HEK293 (cell line): ENCODE data around the gene THUMPD3.

Experiments
- BCL11A ChIP-seq: fragments of 450-650 bp; formaldehyde crosslinking; IDR thresholded peaks from 2 replicates; pipeline ENCODE4 v1.5.1; 2016; ENCODE audit warnings: low read depth, missing biosample characterization, missing genetic modification characterization
- GFI1B ChIP-seq: fragments of 450-650 bp; formaldehyde crosslinking; IDR thresholded peaks from 2 replicates; pipeline ENCODE4 v1.5.1; 2016; ENCODE audit warnings: missing biosample characterization, missing genetic modification characterization
- HOXD13 ChIP-seq: sonication (generic); formaldehyde crosslinking; IDR thresholded peaks from 2 replicates; pipeline ENCODE4 v1.8.0; 2022; ENCODE audit warnings: missing genetic modification reagents, borderline replicate concordance
- KLF16 ChIP-seq: fragments of 450-650 bp; formaldehyde crosslinking; IDR thresholded peaks from 2 replicates; pipeline ENCODE4 v1.5.1; 2017; ENCODE audit warnings: missing biosample characterization, missing genetic modification characterization
- MZF1 ChIP-seq: fragments of 450-650 bp; formaldehyde crosslinking; IDR thresholded peaks from 2 replicates; pipeline ENCODE4 v1.5.1; 2017; ENCODE audit warnings: missing biosample characterization, missing genetic modification characterization, borderline replicate concordance
- ZBTB17 ChIP-seq: fragments of 450-650 bp; formaldehyde crosslinking; IDR thresholded peaks from 2 replicates; pipeline ENCODE4 v1.5.1; 2016; ENCODE audit warnings: missing biosample characterization, missing genetic modification characterization
- ZBTB21 ChIP-seq: fragments of 450-650 bp; formaldehyde crosslinking; IDR thresholded peaks from 2 replicates; pipeline ENCODE4 v1.5.1; 2017; ENCODE audit warnings: missing biosample characterization, missing genetic modification characterization
- ZBTB7A ChIP-seq: fragments of 450-650 bp; formaldehyde crosslinking; IDR thresholded peaks from 2 replicates; pipeline ENCODE4 v1.5.1; 2016; ENCODE audit warnings: low read depth, missing biosample characterization, missing genetic modification characterization
- ZNF10 ChIP-seq: fragments of 450-650 bp; formaldehyde crosslinking; IDR thresholded peaks from 2 replicates; pipeline ENCODE4 v1.5.1; 2017; ENCODE audit warnings: missing biosample characterization, missing genetic modification characterization
- ZNF112 ChIP-seq: fragments of 450-650 bp; formaldehyde crosslinking; IDR thresholded peaks from 2 replicates; pipeline ENCODE4 v1.5.0; 2017; ENCODE audit warnings: missing biosample characterization, missing genetic modification characterization
- ZNF157 ChIP-seq: fragments of 450-650 bp; formaldehyde crosslinking; IDR thresholded peaks from 2 replicates; pipeline ENCODE4 v1.5.1; 2016; ENCODE audit warnings: missing biosample characterization, missing genetic modification characterization
- ZNF16 ChIP-seq: fragments of 450-650 bp; formaldehyde crosslinking; IDR thresholded peaks from 2 replicates; pipeline ENCODE4 v1.5.1; 2016; ENCODE audit warnings: low read depth, missing biosample characterization, missing genetic modification characterization
- ZNF19 ChIP-seq: fragments of 450-650 bp; formaldehyde crosslinking; IDR thresholded peaks from 2 replicates; pipeline ENCODE4; 2016; ENCODE audit warnings: missing biosample characterization, missing genetic modification characterization, low read depth
- ZNF211 ChIP-seq: fragments of 450-650 bp; formaldehyde crosslinking; IDR thresholded peaks from 2 replicates; pipeline ENCODE4 v1.5.1; 2016; ENCODE audit warnings: low read depth, missing biosample characterization, missing genetic modification characterization
- ZNF404 ChIP-seq: fragments of 450-650 bp; formaldehyde crosslinking; IDR thresholded peaks from 2 replicates; pipeline ENCODE4 v1.5.1; 2017; ENCODE audit warnings: missing biosample characterization, missing genetic modification characterization
- ZNF747 ChIP-seq: fragments of 450-650 bp; formaldehyde crosslinking; IDR thresholded peaks from 2 replicates; pipeline ENCODE4 v1.5.1; 2016; ENCODE audit warnings: missing biosample characterization, missing genetic modification characterization
- ZNF830 ChIP-seq: fragments of 450-650 bp; IDR thresholded peaks from 2 replicates; pipeline ENCODE4 v1.5.0; 2018; ENCODE audit warnings: missing biosample characterization, missing genetic modification characterization, low read depth, mild to moderate bottlenecking, moderate library complexity
- TF ChIP-seq, protein P1 (sequence below): fragments of 450-650 bp; formaldehyde crosslinking; IDR thresholded peaks from 2 replicates; pipeline ENCODE4 v1.5.1; 2016; ENCODE audit warnings: missing biosample characterization, missing genetic modification characterization
- TF ChIP-seq, protein P2 (sequence below): fragments of 450-650 bp; formaldehyde crosslinking; IDR thresholded peaks from 2 replicates; pipeline ENCODE4 v1.5.1; 2016; ENCODE audit warnings: missing biosample characterization, missing genetic modification characterization
- TF ChIP-seq, protein P3 (sequence below): fragments of 450-650 bp; formaldehyde crosslinking; IDR thresholded peaks from 2 replicates; pipeline ENCODE4 v1.5.1; 2016; ENCODE audit warnings: missing biosample characterization, missing genetic modification characterization, low read depth
- TF ChIP-seq, protein P4 (sequence below): fragments of 450-650 bp; formaldehyde crosslinking; IDR thresholded peaks from 2 replicates; pipeline ENCODE4 v1.5.1; 2017; ENCODE audit warnings: missing biosample characterization, missing genetic modification characterization
- TF ChIP-seq, protein P5 (sequence below): fragments of 450-650 bp; formaldehyde crosslinking; IDR thresholded peaks from 2 replicates; pipeline ENCODE4; 2016; ENCODE audit warnings: missing biosample characterization, missing genetic modification characterization

The THUMPD3 gene

DNA sequence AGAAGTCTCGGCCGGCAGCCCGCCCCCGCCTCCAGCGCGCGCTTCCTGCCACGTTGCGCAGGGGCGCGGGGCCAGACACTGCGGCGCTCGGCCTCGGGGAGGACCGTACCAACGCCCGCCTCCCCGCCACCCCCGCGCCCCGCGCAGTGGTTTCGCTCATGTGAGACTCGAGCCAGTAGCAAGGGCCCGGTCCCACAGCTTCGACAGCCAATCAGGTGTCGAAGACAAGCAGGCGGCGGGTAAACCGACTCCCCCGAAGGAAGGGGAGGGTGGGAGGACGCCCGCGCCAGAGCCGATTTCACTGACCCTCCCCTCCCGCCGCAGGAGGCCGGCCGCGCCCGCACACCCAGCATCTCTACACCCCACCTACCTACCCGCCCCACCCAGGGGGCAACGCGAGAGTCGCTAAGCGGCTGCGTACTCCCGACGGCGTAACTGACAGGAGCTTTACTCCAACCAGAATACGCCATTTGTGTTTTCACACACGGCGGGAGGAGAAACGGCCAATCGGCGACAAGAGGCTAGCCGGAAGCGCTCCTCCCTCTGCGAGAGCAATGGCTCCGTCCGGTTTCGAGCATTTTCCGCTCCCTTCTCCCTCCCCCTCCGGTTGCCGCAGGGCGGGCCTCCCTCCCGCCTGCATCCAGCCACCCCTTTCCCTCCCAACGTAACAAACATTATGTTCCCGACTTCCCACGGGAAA lies 33.9 kb downstream of the THUMPD3 start (continued):
- TF ChIP-seq ZBTB21 (tag by site-specific recombination), result peak; percentile 46; the same call in 1 of the 2 replicates
- TF ChIP-seq ZNF19 (tag by site-specific recombination), result no peak
- TF ChIP-seq ZBTB7A (tag by site-specific recombination), result no peak; the same call in 1 of the 2 replicates
- TF ChIP-seq ZNF112 (tag by site-specific recombination), result no peak
- TF ChIP-seq ZNF10 (tag by site-specific recombination), result peak; percentile 47; the same call in 1 of the 2 replicates
- TF ChIP-seq, protein P1, sequence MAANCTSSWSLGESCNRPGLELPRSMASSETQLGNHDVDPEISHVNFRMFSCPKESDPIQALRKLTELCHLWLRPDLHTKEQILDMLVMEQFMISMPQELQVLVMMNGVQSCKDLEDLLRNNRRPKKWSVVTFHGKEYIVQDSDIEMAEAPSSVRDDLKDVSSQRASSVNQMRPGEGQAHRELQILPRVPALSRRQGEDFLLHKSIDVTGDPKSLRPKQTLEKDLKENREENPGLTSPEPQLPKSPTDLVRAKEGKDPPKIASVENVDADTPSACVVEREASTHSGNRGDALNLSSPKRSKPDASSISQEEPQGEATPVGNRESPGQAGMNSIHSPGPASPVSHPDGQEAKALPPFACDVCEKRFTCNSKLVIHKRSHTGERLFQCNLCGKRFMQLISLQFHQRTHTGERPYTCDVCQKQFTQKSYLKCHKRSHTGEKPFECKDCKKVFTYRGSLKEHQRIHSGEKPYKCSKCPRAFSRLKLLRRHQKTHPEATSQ (tag by site-specific recombination), result no peak; the same call in 1 of the 2 replicates
- TF ChIP-seq, protein P2, sequence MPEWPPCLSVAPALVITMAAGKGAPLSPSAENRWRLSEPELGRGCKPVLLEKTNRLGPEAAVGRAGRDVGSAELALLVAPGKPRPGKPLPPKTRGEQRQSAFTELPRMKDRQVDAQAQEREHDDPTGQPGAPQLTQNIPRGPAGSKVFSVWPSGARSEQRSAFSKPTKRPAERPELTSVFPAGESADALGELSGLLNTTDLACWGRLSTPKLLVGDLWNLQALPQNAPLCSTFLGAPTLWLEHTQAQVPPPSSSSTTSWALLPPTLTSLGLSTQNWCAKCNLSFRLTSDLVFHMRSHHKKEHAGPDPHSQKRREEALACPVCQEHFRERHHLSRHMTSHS, result no peak
- no peak for TF ChIP-seq ZNF747 (tag by site-specific recombination)
- TF ChIP-seq ZNF157, result no peak
- TF ChIP-seq, protein P3, sequence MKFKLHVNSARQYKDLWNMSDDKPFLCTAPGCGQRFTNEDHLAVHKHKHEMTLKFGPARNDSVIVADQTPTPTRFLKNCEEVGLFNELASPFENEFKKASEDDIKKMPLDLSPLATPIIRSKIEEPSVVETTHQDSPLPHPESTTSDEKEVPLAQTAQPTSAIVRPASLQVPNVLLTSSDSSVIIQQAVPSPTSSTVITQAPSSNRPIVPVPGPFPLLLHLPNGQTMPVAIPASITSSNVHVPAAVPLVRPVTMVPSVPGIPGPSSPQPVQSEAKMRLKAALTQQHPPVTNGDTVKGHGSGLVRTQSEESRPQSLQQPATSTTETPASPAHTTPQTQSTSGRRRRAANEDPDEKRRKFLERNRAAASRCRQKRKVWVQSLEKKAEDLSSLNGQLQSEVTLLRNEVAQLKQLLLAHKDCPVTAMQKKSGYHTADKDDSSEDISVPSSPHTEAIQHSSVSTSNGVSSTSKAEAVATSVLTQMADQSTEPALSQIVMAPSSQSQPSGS (tag by site-specific recombination), result no peak
- no peak for TF ChIP-seq GFI1B (tag by site-specific recombination)
- TF ChIP-seq HOXD13 (CRISPR knock-in tag), result no peak
- no peak; the same call in 1 of the 2 replicates for TF ChIP-seq BCL11A
- no peak for TF ChIP-seq ZNF830
- TF ChIP-seq KLF16 (tag by site-specific recombination), result peak; percentile 87
- no peak for TF ChIP-seq ZNF16 (tag by site-specific recombination)
- no peak for TF ChIP-seq ZNF211 (tag by site-specific recombination)
- no peak for TF ChIP-seq MZF1 (tag by site-specific recombination)
- TF ChIP-seq, protein P4, sequence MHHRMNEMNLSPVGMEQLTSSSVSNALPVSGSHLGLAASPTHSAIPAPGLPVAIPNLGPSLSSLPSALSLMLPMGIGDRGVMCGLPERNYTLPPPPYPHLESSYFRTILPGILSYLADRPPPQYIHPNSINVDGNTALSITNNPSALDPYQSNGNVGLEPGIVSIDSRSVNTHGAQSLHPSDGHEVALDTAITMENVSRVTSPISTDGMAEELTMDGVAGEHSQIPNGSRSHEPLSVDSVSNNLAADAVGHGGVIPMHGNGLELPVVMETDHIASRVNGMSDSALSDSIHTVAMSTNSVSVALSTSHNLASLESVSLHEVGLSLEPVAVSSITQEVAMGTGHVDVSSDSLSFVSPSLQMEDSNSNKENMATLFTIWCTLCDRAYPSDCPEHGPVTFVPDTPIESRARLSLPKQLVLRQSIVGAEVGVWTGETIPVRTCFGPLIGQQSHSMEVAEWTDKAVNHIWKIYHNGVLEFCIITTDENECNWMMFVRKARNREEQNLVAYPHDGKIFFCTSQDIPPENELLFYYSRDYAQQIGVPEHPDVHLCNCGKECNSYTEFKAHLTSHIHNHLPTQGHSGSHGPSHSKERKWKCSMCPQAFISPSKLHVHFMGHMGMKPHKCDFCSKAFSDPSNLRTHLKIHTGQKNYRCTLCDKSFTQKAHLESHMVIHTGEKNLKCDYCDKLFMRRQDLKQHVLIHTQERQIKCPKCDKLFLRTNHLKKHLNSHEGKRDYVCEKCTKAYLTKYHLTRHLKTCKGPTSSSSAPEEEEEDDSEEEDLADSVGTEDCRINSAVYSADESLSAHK, result no peak
- TF ChIP-seq ZNF404 (tag by site-specific recombination), result no peak
- TF ChIP-seq, protein P5, sequence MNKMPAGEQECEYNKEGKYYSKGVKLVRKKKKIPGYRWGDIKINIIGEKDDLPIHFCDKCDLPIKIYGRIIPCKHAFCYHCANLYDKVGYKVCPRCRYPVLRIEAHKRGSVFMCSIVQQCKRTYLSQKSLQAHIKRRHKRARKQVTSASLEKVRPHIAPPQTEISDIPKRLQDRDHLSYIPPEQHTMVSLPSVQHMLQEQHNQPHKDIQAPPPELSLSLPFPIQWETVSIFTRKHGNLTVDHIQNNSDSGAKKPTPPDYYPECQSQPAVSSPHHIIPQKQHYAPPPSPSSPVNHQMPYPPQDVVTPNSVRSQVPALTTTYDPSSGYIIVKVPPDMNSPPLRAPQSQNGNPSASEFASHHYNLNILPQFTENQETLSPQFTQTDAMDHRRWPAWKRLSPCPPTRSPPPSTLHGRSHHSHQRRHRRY (tag by site-specific recombination), result peak; percentile 69; the same call in 1 of the 2 replicates
- no peak for TF ChIP-seq ZBTB17 (tag by site-specific recombination)
